IMR-90 (cell line): ENCODE measurements around the gene RBM34. TPM values are rescaled to one million over a fixed set of nuclear protein-coding genes. Genes with fewer than 3 reads are reported as not detected.

ENCODE experiments used
- ATAC-seq: fragments of 200-7000 bp; cut with Tn5 transposase; 2 replicates; pipeline ENCODE4 v1.9.1; 2020; ENCODE audit warnings: low read depth, mild to moderate bottlenecking, moderate library complexity
- BruUV-seq: library from RNA; stranded (reverse); fragments of 400-500 nt; replicated peaks from 2 replicates; lab custom pipeline; 2021; lab: Mats Ljungman, UMichigan
- CTCF ChIA-PET: fragments of 300-600 bp; formaldehyde crosslinking; extraction: SDS; loops from one replicate; lab custom pipeline; 2021; ENCODE audit warnings: antibody characterized with exemption; lab: Yijun Ruan, JAX
- POLR2A ChIA-PET: fragments of 300-600 bp; sonication (Branson Sonifier 250); formaldehyde crosslinking; loops from one replicate; lab custom pipeline; 2022; ENCODE audit warnings: antibody characterized with exemption; ENCODE audit not compliant: unreplicated experiment; lab: Charles Lee
- DNase-seq: peaks from one replicate; pipeline ENCODE4 v3.0.0; 2013
- H2AFZ ChIP-seq: replicated peaks from 2 replicates; pipeline ENCODE3; 2013; ENCODE audit warnings: low read length, mild to moderate bottlenecking; ENCODE audit not compliant: poor library complexity
- H2AK5ac ChIP-seq: 2 replicates; pipeline ENCODE4 v1.6.1; 2013; ENCODE audit warnings: low read depth, low read length, inconsistent platforms
- H2AK9ac ChIP-seq: replicated peaks from 2 replicates; pipeline ENCODE3; 2013; ENCODE audit warnings: mild to moderate bottlenecking, low read depth, low read length, moderate library complexity; ENCODE audit not compliant: poor library complexity
- H2BK120ac ChIP-seq: 2 replicates; pipeline ENCODE4 v1.6.1; 2013; ENCODE audit warnings: low read depth, low read length, inconsistent platforms
- H2BK15ac ChIP-seq: 3 replicates; pipeline ENCODE4 v1.6.1; 2013; ENCODE audit warnings: low read depth, low read length, inconsistent platforms
- H2BK20ac ChIP-seq: 2 replicates; pipeline ENCODE4 v1.6.1; 2013; ENCODE audit warnings: low read depth, mild to moderate bottlenecking, inconsistent platforms, low read length, moderate library complexity
- H2BK5ac ChIP-seq: 2 replicates; pipeline ENCODE4 v1.6.1; 2013; ENCODE audit warnings: mild to moderate bottlenecking, low read depth, low read length, inconsistent platforms; ENCODE audit not compliant: poor library complexity, severe bottlenecking
- H3K14ac ChIP-seq: replicated peaks from 2 replicates; pipeline ENCODE4 v1.6.1; 2013; ENCODE audit warnings: low read depth, low read length, inconsistent platforms
- H3K18ac ChIP-seq: 2 replicates; pipeline ENCODE4 v1.6.1; 2013; ENCODE audit warnings: low read depth, low read length, control low read depth
- H3K23ac ChIP-seq: 2 replicates; pipeline ENCODE4 v1.6.1; 2013; ENCODE audit warnings: low read depth, low read length, inconsistent platforms
- H3K27ac ChIP-seq: 2 replicates; pipeline ENCODE4 v1.5.1; 2013; ENCODE audit warnings: mild to moderate bottlenecking, control low read depth, low read length; ENCODE audit not compliant: insufficient read depth
- H3K27me3 ChIP-seq: 2 replicates; pipeline ENCODE4 v1.6.1; 2013; ENCODE audit warnings: low read length; ENCODE audit not compliant: control insufficient read depth, insufficient read depth
- H3K36me3 ChIP-seq: 2 replicates; pipeline ENCODE4 v1.6.1; 2013; ENCODE audit warnings: low read length, mixed read lengths; ENCODE audit not compliant: control insufficient read depth, insufficient read depth
- H3K4ac ChIP-seq: 2 replicates; pipeline ENCODE4 v1.6.1; 2013; ENCODE audit warnings: low read depth, low read length, inconsistent platforms
- H3K4me1 ChIP-seq: 2 replicates; pipeline ENCODE4 v1.6.1; 2013; ENCODE audit warnings: low read length, mixed read lengths; ENCODE audit not compliant: control insufficient read depth, insufficient read depth
- H3K4me2 ChIP-seq: 2 replicates; pipeline ENCODE4 v1.6.1; 2013; ENCODE audit warnings: low read depth, mild to moderate bottlenecking, control low read depth, low read length, moderate library complexity
- H3K4me3 ChIP-seq: 2 replicates; pipeline ENCODE4 v1.5.1; 2013; ENCODE audit warnings: low read depth, mild to moderate bottlenecking, control low read depth, low read length, moderate library complexity; ENCODE audit not compliant: insufficient read depth
- H3K56ac ChIP-seq: 2 replicates; pipeline ENCODE4 v1.6.1; 2013; ENCODE audit warnings: low read length, inconsistent platforms; ENCODE audit not compliant: insufficient read depth; ENCODE audit errors: extremely low read depth
- H3K79me1 ChIP-seq, 2 experiments: 2 replicates each; pipeline ENCODE4 v1.6.1; 2013; ENCODE audit warnings: low read length in 2 of 2, inconsistent platforms in 1 of 2, low read depth in 1 of 2
- H3K9ac ChIP-seq: 2 replicates; pipeline ENCODE4 v1.6.1; 2013; ENCODE audit warnings: low read depth, low read length, control low read depth
- H3K9me1 ChIP-seq: 2 replicates; pipeline ENCODE4 v1.6.1; 2013; ENCODE audit warnings: low read length, inconsistent platforms; ENCODE audit not compliant: insufficient read depth
- H3K9me3 ChIP-seq: 2 replicates; pipeline ENCODE4 v1.6.1; 2013; ENCODE audit warnings: low read length; ENCODE audit not compliant: control insufficient read depth, insufficient read depth
- H4K20me1 ChIP-seq: 2 replicates; pipeline ENCODE4 v1.6.1; 2013; ENCODE audit warnings: low read length, inconsistent platforms; ENCODE audit not compliant: insufficient read depth
- H4K5ac ChIP-seq: 2 replicates; pipeline ENCODE4 v1.6.1; 2013; ENCODE audit warnings: mild to moderate bottlenecking, low read depth, low read length, control low read depth
- H4K8ac ChIP-seq, 2 experiments: 2 replicates each; pipeline ENCODE4 v1.6.1; 2013; ENCODE audit warnings: low read depth in 2 of 2, low read length in 2 of 2, control low read depth in 1 of 2, inconsistent platforms in 1 of 2
- H4K91ac ChIP-seq: 2 replicates; pipeline ENCODE4 v1.6.1; 2013; ENCODE audit warnings: low read depth, low read length, inconsistent platforms; ENCODE audit not compliant: insufficient read depth
- BHLHE40 ChIP-seq: fragments of 150-350 bp; IDR thresholded peaks from 2 replicates; pipeline ENCODE4 v1.6.1; 2016; ENCODE audit warnings: mild to moderate bottlenecking, low read depth, low read length
- MXI1 ChIP-seq: IDR thresholded peaks from 2 replicates; pipeline ENCODE4 v1.6.1; 2012; ENCODE audit warnings: low read depth, mild to moderate bottlenecking, low read length, moderate library complexity, borderline replicate concordance
- POLR2A ChIP-seq: IDR thresholded peaks from 2 replicates; pipeline ENCODE4 v1.6.1; 2012; ENCODE audit warnings: mild to moderate bottlenecking, low read depth, low read length
- WGBS, 2 experiments: methylation state at CpG; one replicate each; pipeline versions ENCODE4 v1.1.5 to v1.1.7; 2013; ENCODE audit warnings: missing lambda C conversion rate in 2 of 2; ENCODE audit not compliant: insufficient read length in 1 of 2; ENCODE audit errors: extremely low coverage in 2 of 2; 5-methylcytosine and 5-hydroxymethylcytosine counted together
- dilution Hi-C: fragments of 300-500 bp; cut with HindIII; formaldehyde crosslinking; loops from one replicate; pipeline ENCODE4 v1.14.3; 2018; ENCODE audit warnings: low sequenced_read_pairs; ENCODE audit not compliant: unreplicated experiment
- in situ Hi-C: fragments of 300-500 bp; cut with MboI; formaldehyde crosslinking; loops from 3 replicates; pipeline ENCODE4 v1.14.3; 2019; ENCODE audit warnings: low sequenced_read_pairs, inconsistent platforms, mixed read lengths
- intact Hi-C: fragments of 100-400 bp; cut with micrococcal nuclease; formaldehyde crosslinking; loops from 2 replicates; pipeline ENCODE4 v1.10.0; 2022
- polyA plus RNA-seq, 3 experiments: library from polyadenylated mRNA; depleted of rRNA; stranded (reverse); fragments of >200 nt; gene quantifications; 2 replicates each; pipeline ENCODE4 v1.2.3, GENCODE V29; 2012; ENCODE audit warnings: low replicate concordance in 1 of 3
- total RNA-seq: library from RNA; depleted of rRNA; stranded (reverse); fragments of >200 nt; gene quantifications from 2 replicates; pipeline ENCODE4 v1.2.3, GENCODE V29; 2012

The RBM34 gene
- total and polyA plus RNA-seq, 2 of the 4 experiments (the other 2 are of a cell fraction) = 28.7 to 34.0 TPM

GRCh38 chr1:235180916-235181460, 19.9 kb upstream of the RBM34 start:
- Histone ChIP-seq H3K9me3 (no peaks in the 10 kb centered on the region), H3K4me2 (no peak overlapping the region), H3K27ac (no peak overlapping the region), H3K14ac (no peak overlapping the region), H4K8ac (no peak overlapping the region), H2BK20ac (no peak overlapping the region), H3K36me3 (peaks cover 19% of the 10 kb centered on the region), H3K9ac (no peak overlapping the region), H3K18ac (no peak overlapping the region), H2BK120ac (no peak overlapping the region), H3K4me3 (no peak overlapping the region), H4K91ac (no peak overlapping the region), H3K9me1 (no peaks in the 10 kb centered on the region), H4K20me1 (no peaks in the 10 kb centered on the region), H3K27me3 (no peaks in the 10 kb centered on the region), H3K79me1 (peaks cover 11 to 13% of the 10 kb centered on the region in 2 experiments; a peak in 2 of 4 replicates), H3K23ac (no peak overlapping the region), H3K4me1 (no peaks in the 10 kb centered on the region), H2BK15ac (no peak overlapping the region), H2AK9ac (no peak overlapping the region), H4K5ac (no peak overlapping the region), H2BK5ac (no peak overlapping the region), H2AFZ (no peak overlapping the region), H3K4ac (no peak overlapping the region), H2AK5ac (no peak overlapping the region), H3K56ac (no peak overlapping the region)
- intact Hi-C loops (no loop called here), dilution Hi-C loops (no loop called here), in situ Hi-C loops (no loop called here)
- POLR2A ChIA-PET = no interaction called here
- no CpG with 5 or more reads among the region's 5 CpGs for WGBS, 2 experiments
- ATAC-seq = no peak
- BruUV-seq = no TSS peak
- CTCF ChIA-PET = interaction anchor here (1.0 kb wide), 1 partner anchor 18 kb away, joined by 3 read pairs; no protein-coding TSS in a partner anchor
- no peak for DNase-seq
- TF ChIP-seq MXI1 (no peak), POLR2A (no peak), BHLHE40 (no peak)
